GM23338 (cell line): ENCODE results near the gene CDH4. TPM values are rescaled to one million over a fixed set of nuclear protein-coding genes. Genes with fewer than 3 reads are reported as not detected.

Experiments
- ATAC-seq: fragments of 200-7000 bp; cut with Tn5 transposase; 3 replicates; pipeline ENCODE4 v1.9.1; 2020
- DNase-seq: peaks from one replicate; pipeline ENCODE4 v3.0.0-alpha.2; 2015; ENCODE audit warnings: low spot score
- H2AFZ ChIP-seq: fragments of 200-600 bp; sonication (generic); 2 replicates; pipeline ENCODE4 v1.8.0; 2016; ENCODE audit warnings: antibody characterized with exemption, mild to moderate bottlenecking, moderate library complexity
- H3F3A ChIP-seq: fragments of 200-600 bp; sonication (generic); replicated peaks from 2 replicates; pipeline ENCODE4 v1.8.0; 2017; ENCODE audit warnings: antibody characterized with exemption, mixed run types, low read depth
- H3K27ac ChIP-seq: fragments of 200-600 bp; sonication (generic); 2 replicates; pipeline ENCODE4 v1.6.1; 2016; ENCODE audit warnings: low read depth
- H3K27me3 ChIP-seq: fragments of 200-600 bp; sonication (generic); 2 replicates; pipeline ENCODE4 v1.8.0; 2016; ENCODE audit warnings: mild to moderate bottlenecking, mixed run types, moderate library complexity; ENCODE audit not compliant: insufficient read depth
- H3K36me3 ChIP-seq: fragments of 200-600 bp; sonication (generic); 2 replicates; pipeline ENCODE4 v1.8.0; 2016; ENCODE audit warnings: mild to moderate bottlenecking; ENCODE audit not compliant: insufficient read depth
- H3K4me1 ChIP-seq: fragments of 200-600 bp; sonication (generic); 2 replicates; pipeline ENCODE4 v1.8.0; 2016; ENCODE audit warnings: mild to moderate bottlenecking, moderate library complexity; ENCODE audit not compliant: insufficient read depth
- H3K4me2 ChIP-seq: fragments of 200-600 bp; sonication (generic); 2 replicates; pipeline ENCODE4 v1.7.1; 2017; ENCODE audit warnings: mixed run types
- H3K4me3 ChIP-seq: fragments of 200-600 bp; sonication (generic); 2 replicates; pipeline ENCODE4 v1.6.1; 2016; ENCODE audit warnings: mixed run types
- H3K79me2 ChIP-seq: fragments of 200-600 bp; sonication (generic); replicated peaks from 2 replicates; pipeline ENCODE4 v1.8.0; 2017; ENCODE audit warnings: mild to moderate bottlenecking; ENCODE audit not compliant: insufficient read depth
- H3K9me2 ChIP-seq: fragments of 200-600 bp; sonication (generic); 2 replicates; pipeline ENCODE4 v1.8.0; 2017; ENCODE audit not compliant: insufficient read depth
- H4K20me1 ChIP-seq: fragments of 200-600 bp; sonication (generic); replicated peaks from 2 replicates; pipeline ENCODE4 v1.8.0; 2017; ENCODE audit warnings: mild to moderate bottlenecking; ENCODE audit not compliant: insufficient read depth
- H3K27ac Mint-ChIP-seq: 2 replicates; pipeline ENCODE4 v1.8.0; 2020; ENCODE audit warnings: inconsistent platforms, mild to moderate bottlenecking, moderate library complexity, mixed read lengths
- H3K27me3 Mint-ChIP-seq: 3 replicates; pipeline ENCODE4 v1.8.0; 2022; ENCODE audit warnings: low read depth, mild to moderate bottlenecking, moderate library complexity, mixed read lengths, inconsistent platforms; ENCODE audit not compliant: insufficient read depth, poor library complexity
- H3K36me3 Mint-ChIP-seq: 3 replicates; pipeline ENCODE4 v1.8.0; 2021; ENCODE audit warnings: low read depth, mild to moderate bottlenecking, inconsistent platforms, moderate library complexity, mixed read lengths
- H3K4me1 Mint-ChIP-seq: 3 replicates; pipeline ENCODE4 v1.8.0; 2020; ENCODE audit warnings: mild to moderate bottlenecking, inconsistent platforms, mixed read lengths
- H3K4me3 Mint-ChIP-seq: 3 replicates; pipeline ENCODE4 v1.8.0; 2021; ENCODE audit warnings: moderate library complexity, mild to moderate bottlenecking, inconsistent platforms, mixed read lengths
- H3K9me3 Mint-ChIP-seq: 3 replicates; pipeline ENCODE4 v1.8.0; 2020; ENCODE audit warnings: moderate library complexity, mild to moderate bottlenecking, inconsistent platforms, mixed read lengths
- EZH2 ChIP-seq: fragments of 200-600 bp; sonication (generic); IDR thresholded peaks from one replicate; pipeline ENCODE4 v1.8.0; 2017; ENCODE audit warnings: antibody characterized with exemption, mild to moderate bottlenecking, low read depth; ENCODE audit not compliant: unreplicated experiment
- EZH2phosphoT487 ChIP-seq: fragments of 200-600 bp; sonication (generic); IDR thresholded peaks from one replicate; pipeline ENCODE4 v1.8.1; 2018; ENCODE audit warnings: antibody characterized with exemption; ENCODE audit not compliant: unreplicated experiment
- JUNB ChIP-seq: IDR thresholded peaks from one replicate; pipeline ENCODE4 v1.6.1; 2016; ENCODE audit warnings: antibody characterized with exemption; ENCODE audit not compliant: unreplicated experiment
- POLR2AphosphoS5 ChIP-seq: IDR thresholded peaks from 2 replicates; pipeline ENCODE4 v1.6.1; 2016; ENCODE audit warnings: antibody characterized with exemption, low read depth
- REST ChIP-seq: IDR thresholded peaks from one replicate; pipeline ENCODE4 v1.6.1; 2018; ENCODE audit warnings: antibody characterized with exemption; ENCODE audit not compliant: unreplicated experiment
- STAT1 ChIP-seq: IDR thresholded peaks from one replicate; pipeline ENCODE4 v1.6.1; 2016; ENCODE audit warnings: antibody characterized with exemption; ENCODE audit not compliant: unreplicated experiment
- ZNF114 ChIP-seq: fragments of 250-450 bp; sonication (Bioruptor Pico); IDR thresholded peaks from 2 replicates; pipeline ENCODE4 v1.5.0; 2020; ENCODE audit warnings: mild to moderate bottlenecking, moderate library complexity
- ZNF462 ChIP-seq: fragments of 250-450 bp; sonication (Bioruptor Pico); IDR thresholded peaks from 2 replicates; pipeline ENCODE4 v1.5.0; 2020; ENCODE audit warnings: mild to moderate bottlenecking, moderate library complexity
- polyA plus RNA-seq: library from polyadenylated mRNA; unstranded; fragments of >200 nt; fragmentation: Nextera tagmentation; extraction: Ambion mirVana; gene quantifications from 2 replicates; pipeline ENCODE4 v1.2.1, GENCODE V29; 2016
- total RNA-seq: library from RNA; depleted of rRNA; stranded (reverse); fragments of >200 nt; shearing (Covaris generic); gene quantifications from 2 replicates; pipeline ENCODE4 v1.2.3, GENCODE V29; 2014

CDH4 gene
- total and polyA plus RNA-seq, 2 experiments from 2014 or later: 1.2 to 4.2 TPM

- Histone ChIP-seq H3K79me2 (no peaks in the 10 kb centered on the region), H3K4me1 (no peaks in the 10 kb centered on the region), H3K27me3 (no peaks in the 10 kb centered on the region), H3K36me3 (no peaks in the 10 kb centered on the region), H3K27ac (no peak overlapping the region), H3F3A (no peaks in the 10 kb centered on the region), H4K20me1 (no peaks in the 10 kb centered on the region), H2AFZ (no peak overlapping the region), H3K4me3 (no peak overlapping the region), H3K9me2 (no peaks in the 10 kb centered on the region), H3K4me2 (no peak overlapping the region)
- H3K27ac Mint-ChIP-seq: no peak overlapping the region
- no peak for ATAC-seq
- DNase-seq: no peak
- H3K9me3 Mint-ChIP-seq: no peaks in the 10 kb centered on the region
- peaks cover 27% of the 10 kb centered on the region for H3K4me1 Mint-ChIP-seq
- peaks cover 12% of the 10 kb centered on the region for H3K27me3 Mint-ChIP-seq
- no peak overlapping the region for H3K4me3 Mint-ChIP-seq
- no peak for TF ChIP-seq EZH2phosphoT487
- TF ChIP-seq JUNB: no peak
- no peak for TF ChIP-seq POLR2AphosphoS5
- TF ChIP-seq STAT1: no peak
- no peak for TF ChIP-seq EZH2
- no peak for TF ChIP-seq REST
- no peak for TF ChIP-seq ZNF114 (CRISPR knock-in tag)
- TF ChIP-seq ZNF462: no peak
- H3K36me3 Mint-ChIP-seq: no peaks in the 10 kb centered on the region; the same call in 2 of the 3 replicates
Observed at GRCh38 chr20:61937146-61937962, 685.3 kb downstream of the CDH4 start.
